MCF 10A (cell line): ENCODE results near the gene TRIM54. TPM values are rescaled to one million over a fixed set of nuclear protein-coding genes. Genes with fewer than 3 reads are reported as not detected.
A peak's percentile ranks its signal among the peaks of the same experiment; 100 is the strongest.

ENCODE experiments used
- BruUV-seq: library from RNA; stranded (reverse); fragments of 400-500 nt; replicated peaks from 2 replicates; lab custom pipeline; 2021; lab: Mats Ljungman, UMichigan
- CTCF ChIA-PET: fragments of 300-600 bp; sonication (Branson Sonifier 250); formaldehyde crosslinking; extraction: SDS; loops from one replicate; lab custom pipeline; 2021; ENCODE audit warnings: antibody characterized with exemption, inconsistent platforms; lab: Yijun Ruan, JAX
- POLR2A ChIA-PET: fragments of 300-600, 350-650 bp; sonication (Branson Sonifier 250); formaldehyde crosslinking; extraction: SDS; loops from one replicate; lab custom pipeline; 2020; ENCODE audit warnings: antibody characterized with exemption, inconsistent platforms; lab: Yijun Ruan, JAX
- DNase-seq: peaks from one replicate; pipeline ENCODE4 v3.0.0-alpha.2; 2018; ENCODE audit not compliant: unreplicated experiment
- H3K27ac Mint-ChIP-seq: one replicate; pipeline ENCODE4 v1.8.0; 2022; ENCODE audit warnings: mild to moderate bottlenecking, low read depth, mixed read lengths; ENCODE audit not compliant: unreplicated experiment
- H3K27me3 Mint-ChIP-seq: one replicate; pipeline ENCODE4 v1.8.0; 2022; ENCODE audit warnings: mixed read lengths; ENCODE audit not compliant: insufficient read depth, unreplicated experiment
- H3K36me3 Mint-ChIP-seq: one replicate; pipeline ENCODE4 v1.8.0; 2022; ENCODE audit warnings: mild to moderate bottlenecking, moderate library complexity, mixed read lengths; ENCODE audit not compliant: insufficient read depth, unreplicated experiment
- H3K4me1 Mint-ChIP-seq: one replicate; pipeline ENCODE4 v1.8.0; 2022; ENCODE audit warnings: mixed read lengths; ENCODE audit not compliant: insufficient read depth, unreplicated experiment
- H3K4me3 Mint-ChIP-seq: one replicate; pipeline ENCODE4 v1.8.0; 2022; ENCODE audit warnings: mild to moderate bottlenecking, moderate library complexity, mixed read lengths; ENCODE audit not compliant: unreplicated experiment
- H3K9me3 Mint-ChIP-seq: one replicate; pipeline ENCODE4 v1.8.0; 2022; ENCODE audit warnings: mixed read lengths; ENCODE audit not compliant: unreplicated experiment
- CTCF ChIP-seq: fragments of 200-600 bp; IDR thresholded peaks from one replicate; pipeline ENCODE4 v1.8.0; 2022; ENCODE audit warnings: antibody characterized with exemption, mild to moderate bottlenecking; ENCODE audit not compliant: unreplicated experiment
- intact Hi-C: fragments of 100-400 bp; cut with micrococcal nuclease; formaldehyde crosslinking; loops from 2 replicates; pipeline ENCODE4 v1.14.1; 2022
- total RNA-seq: library from RNA; stranded (reverse); gene quantifications from 2 replicates; pipeline ENCODE4 v1.2.3, GENCODE V29; 2022

The TRIM54 gene
- total RNA-seq, 1 experiment from 2014 or later: not detected

GRCh38 chr2:27323596-27324285, 41.5 kb downstream of the TRIM54 start:
- Mint-ChIP-seq H3K27ac (peak overlapping the region; percentile 99), H3K4me1 (peaks cover 23% of the 10 kb centered on the region), H3K27me3 (no peaks in the 10 kb centered on the region), H3K4me3 (peak overlapping the region; percentile 91), H3K36me3 (peaks cover 60% of the 10 kb centered on the region), H3K9me3 (no peaks in the 10 kb centered on the region)
- DNase-seq: peak; percentile 55
- intact Hi-C loops: no loop called here
- ChIA-PET POLR2A (interaction anchor here (0.6 to 5.6 kb wide), 24 partner anchors 9 to 1481 kb away, joined by 3 to 142 read pairs (median 10); partner anchors contain the start of genes AGBL5, EIF2B4, GTF3C2 and OST4), CTCF (interaction anchor here (0.5 to 7.8 kb wide), 6 partner anchors 8 to 406 kb away, joined by 3 to 47 read pairs (median 5); partner anchors contain the start of genes EIF2B4 and SNX17)
- no TSS peak for BruUV-seq
- TF ChIP-seq CTCF: no peak

GRCh38 chr2:27324720-27325119, 42.5 kb downstream of the TRIM54 start:
- no peak for DNase-seq
- Mint-ChIP-seq H3K27me3 (no peaks in the 10 kb centered on the region), H3K27ac (peak overlapping the region; percentile 99), H3K4me1 (peaks cover 23% of the 10 kb centered on the region), H3K9me3 (no peaks in the 10 kb centered on the region), H3K4me3 (peak overlapping the region; percentile 91), H3K36me3 (peaks cover 67% of the 10 kb centered on the region)
- no TSS peak for BruUV-seq
- ChIA-PET POLR2A (interaction anchor here (0.5 to 5.6 kb wide), 10 partner anchors 12 to 85 kb away, joined by 3 to 142 read pairs (median 13); partner anchors contain the start of genes EIF2B4, GTF3C2, PPM1G and SNX17), CTCF (interaction anchor here (0.6 to 7.8 kb wide), 2 partner anchors 45 to 353 kb away, joined by 3 to 47 read pairs; partner anchors contain the start of genes EIF2B4 and SNX17)
- TF ChIP-seq CTCF: no peak
- intact Hi-C loops: no loop called here

- DNase-seq: no peak
- BruUV-seq: no TSS peak
- Mint-ChIP-seq H3K4me1 (no peaks in the 10 kb centered on the region), H3K36me3 (peaks cover 92% of the 10 kb centered on the region), H3K27me3 (no peaks in the 10 kb centered on the region), H3K4me3 (no peak overlapping the region), H3K27ac (no peak overlapping the region), H3K9me3 (no peaks in the 10 kb centered on the region)
- TF ChIP-seq CTCF: no peak
- POLR2A ChIA-PET: interaction anchor here (0.8 kb wide), 1 partner anchor 36 kb away, joined by 3 read pairs; no protein-coding TSS in a partner anchor
- intact Hi-C loops: no loop called here
- CTCF ChIA-PET: interaction anchor here (0.6 kb wide), 1 partner anchor 152 kb away, joined by 3 read pairs; no protein-coding TSS in a partner anchor
Measured at GRCh38 chr2:27335311-27335710, 53.1 kb downstream of the TRIM54 start.

- peaks cover 92% of the 10 kb centered on the region for H3K36me3 Mint-ChIP-seq
- BruUV-seq: no TSS peak
- H3K4me3 Mint-ChIP-seq: no peak overlapping the region
- ChIA-PET POLR2A (interaction anchor here (3.0 kb wide), 1 partner anchor 12 kb away, joined by 14 read pairs; the partner anchor contains the start of gene MPV17), CTCF (interaction anchor here (0.6 to 1.2 kb wide), 2 partner anchors 34 to 153 kb away, joined by 3 to 4 read pairs; no protein-coding TSS in a partner anchor)
- no peaks in the 10 kb centered on the region for H3K27me3 Mint-ChIP-seq
- intact Hi-C loops: no loop called here
- H3K9me3 Mint-ChIP-seq: no peaks in the 10 kb centered on the region
- TF ChIP-seq CTCF: no peak
- H3K4me1 Mint-ChIP-seq: no peaks in the 10 kb centered on the region
- no peak for DNase-seq
- no peak overlapping the region for H3K27ac Mint-ChIP-seq
Measured at GRCh38 chr2:27336173-27336572, 53.9 kb downstream of the TRIM54 start.
